Measurements from ENCODE around the gene TMEM220. TPM values are rescaled to one million over a fixed set of nuclear protein-coding genes. Genes with fewer than 3 reads are reported as not detected.
"Not testable (repeated sequence)": the region's sequence is repeated elsewhere in the genome, so short reads cannot be mapped to it uniquely, and the experiment has no call there.

TMEM220 gene
- total and polyA plus RNA-seq, 4 donors = 2.8 to 13.8 (median 7.1) TPM

DNA sequence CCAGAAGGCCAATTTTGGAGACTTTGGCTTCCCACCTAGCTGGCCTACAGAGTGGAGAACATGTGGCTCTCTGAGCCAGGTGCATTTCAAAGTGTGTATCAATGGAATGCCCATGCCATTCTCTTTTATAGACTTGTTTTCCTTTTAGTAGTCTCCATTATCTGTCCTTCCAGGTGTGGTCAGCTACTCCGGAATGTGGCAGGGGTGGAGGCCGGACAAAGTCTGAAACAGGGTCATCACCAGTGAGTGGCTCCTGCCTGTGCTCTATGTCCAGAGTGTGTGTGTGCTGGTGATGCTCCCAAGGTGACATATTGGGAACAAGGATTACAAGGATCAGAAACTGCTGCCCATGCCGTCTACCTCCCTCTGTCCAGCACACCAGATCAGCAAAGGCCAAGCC, 3.8 kb upstream of the TMEM220 start:
- WGBS, 2 donors = 93 to 94% methylated on average over 3 of the region's 3 CpGs

DNA sequence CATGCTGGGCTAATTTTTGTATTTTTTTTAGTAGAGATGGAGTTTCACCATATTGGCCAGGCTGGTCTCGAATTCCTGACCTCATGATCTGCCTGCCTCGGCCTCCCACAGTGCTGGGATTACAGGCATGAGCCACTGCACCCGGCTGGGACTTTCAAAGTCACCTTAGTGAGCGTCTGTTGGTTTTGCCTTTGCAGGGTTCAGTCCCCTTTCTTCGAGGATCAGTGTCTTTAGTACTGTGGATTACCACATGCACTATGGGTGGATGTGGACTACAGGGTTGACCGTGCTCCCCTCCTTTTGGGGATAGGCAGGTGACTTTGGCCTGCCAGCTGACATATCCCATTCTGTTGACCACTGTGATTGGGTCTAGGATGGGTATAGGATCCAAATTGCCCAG, 2.3 kb upstream of the TMEM220 start:
- WGBS, 2 donors = 79 to 85% methylated on average over 6 of the region's 6 CpGs
- H3K27ac ChIP-seq (ENCODE audit: low read depth in 1 of 2, low read length in 1 of 2); H3K27me3 ChIP-seq (ENCODE audit: control insufficient read depth in 3 of 3, insufficient read depth in 3 of 3, low read length in 2 of 3): not testable (repeated sequence)

More for the DNA sequence above, 3.8 kb upstream of the TMEM220 start:
- DNase-seq (no peak), ATAC-seq (ENCODE audit: insufficient read depth, low FRiP score) (no peak)
- Histone ChIP-seq H3K4me1 (ENCODE audit: control insufficient read depth in 5 of 5, insufficient read depth in 5 of 5, low read length in 5 of 5) (peaks cover 0 to 13% (median 2%) of the 10 kb centered on the region in 5 donors), H3K9me3 (ENCODE audit: control insufficient read depth in 4 of 4, insufficient read depth in 3 of 4, low read length in 3 of 4) (no peaks in the 10 kb centered on the region), H3K36me3 (ENCODE audit: control insufficient read depth in 4 of 4, insufficient read depth in 4 of 4, low read length in 4 of 4) (no peaks in the 10 kb centered on the region), H3K27ac (ENCODE audit: low read depth in 1 of 2, low read length in 1 of 2) (no peak overlapping the region), H3K27me3 (ENCODE audit: control insufficient read depth in 3 of 3, insufficient read depth in 3 of 3, low read length in 2 of 3) (no peaks in the 10 kb centered on the region), H3K9ac (ENCODE audit: insufficient read depth in 1 of 2, low read length in 2 of 2) (no peak overlapping the region), H3K4me3 (no peak overlapping the region)
- TF ChIP-seq, protein P1, sequence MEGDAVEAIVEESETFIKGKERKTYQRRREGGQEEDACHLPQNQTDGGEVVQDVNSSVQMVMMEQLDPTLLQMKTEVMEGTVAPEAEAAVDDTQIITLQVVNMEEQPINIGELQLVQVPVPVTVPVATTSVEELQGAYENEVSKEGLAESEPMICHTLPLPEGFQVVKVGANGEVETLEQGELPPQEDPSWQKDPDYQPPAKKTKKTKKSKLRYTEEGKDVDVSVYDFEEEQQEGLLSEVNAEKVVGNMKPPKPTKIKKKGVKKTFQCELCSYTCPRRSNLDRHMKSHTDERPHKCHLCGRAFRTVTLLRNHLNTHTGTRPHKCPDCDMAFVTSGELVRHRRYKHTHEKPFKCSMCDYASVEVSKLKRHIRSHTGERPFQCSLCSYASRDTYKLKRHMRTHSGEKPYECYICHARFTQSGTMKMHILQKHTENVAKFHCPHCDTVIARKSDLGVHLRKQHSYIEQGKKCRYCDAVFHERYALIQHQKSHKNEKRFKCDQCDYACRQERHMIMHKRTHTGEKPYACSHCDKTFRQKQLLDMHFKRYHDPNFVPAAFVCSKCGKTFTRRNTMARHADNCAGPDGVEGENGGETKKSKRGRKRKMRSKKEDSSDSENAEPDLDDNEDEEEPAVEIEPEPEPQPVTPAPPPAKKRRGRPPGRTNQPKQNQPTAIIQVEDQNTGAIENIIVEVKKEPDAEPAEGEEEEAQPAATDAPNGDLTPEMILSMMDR (IDR thresholded peaks at IDR 0.05; ENCODE audit: control extremely low read depth, extremely low read depth) = no peak

DNA sequence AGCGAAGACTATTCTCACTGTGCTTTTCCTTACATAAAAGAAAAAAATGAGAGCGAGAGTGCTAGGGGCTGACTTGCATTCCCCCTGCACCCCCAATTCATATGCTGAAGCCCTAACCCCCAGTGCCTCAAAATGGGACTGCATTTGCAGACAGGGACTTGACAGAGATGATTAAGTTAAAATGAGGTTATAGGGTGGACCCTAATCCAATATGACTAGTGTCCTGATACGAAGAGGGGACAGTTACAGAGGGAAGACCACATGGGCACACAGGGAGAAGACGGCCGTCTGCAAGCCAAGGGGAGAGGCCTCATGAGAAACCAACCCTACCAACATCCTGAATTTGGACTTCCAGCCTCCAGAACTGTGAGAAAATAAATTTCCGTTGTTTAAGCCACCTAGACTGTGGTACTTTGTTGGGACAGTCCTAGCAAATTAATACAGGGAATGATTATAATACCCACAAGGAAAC, 1.6 kb upstream of the TMEM220 start:
- ATAC-seq (ENCODE audit: insufficient read depth, low FRiP score) (no peak), DNase-seq (no peak)
- no peak overlapping the region for H3K4me3 ChIP-seq
- TF ChIP-seq, protein P1 (IDR thresholded peaks at IDR 0.05; ENCODE audit: control extremely low read depth, extremely low read depth) = no peak
- no peaks in the 10 kb centered on the region for H3K27me3 ChIP-seq (ENCODE audit: control insufficient read depth in 3 of 3, insufficient read depth in 3 of 3, low read length in 2 of 3)
- H3K4me1 ChIP-seq (ENCODE audit: control insufficient read depth in 5 of 5, insufficient read depth in 5 of 5, low read length in 5 of 5) = peaks cover 0 to 9% (median 0%) of the 10 kb centered on the region in 5 donors
- H3K27ac ChIP-seq (ENCODE audit: low read depth in 1 of 2, low read length in 1 of 2) = no peak overlapping the region
- peaks cover 0 to 3% (median under 1%) of the 10 kb centered on the region in 4 donors for H3K36me3 ChIP-seq (ENCODE audit: control insufficient read depth in 4 of 4, insufficient read depth in 4 of 4, low read length in 4 of 4)
- 96 to 98% methylated on average over 6 of the region's 6 CpGs for WGBS, 2 donors
- H3K9ac ChIP-seq (ENCODE audit: insufficient read depth in 1 of 2, low read length in 2 of 2) = no peak overlapping the region
- H3K9me3 ChIP-seq (ENCODE audit: control insufficient read depth in 4 of 4, insufficient read depth in 3 of 4, low read length in 3 of 4) = no peaks in the 10 kb centered on the region

More for the DNA sequence above, 2.3 kb upstream of the TMEM220 start:
- H3K4me1 ChIP-seq (ENCODE audit: control insufficient read depth in 5 of 5, insufficient read depth in 5 of 5, low read length in 5 of 5); H3K36me3 ChIP-seq (ENCODE audit: control insufficient read depth in 4 of 4, insufficient read depth in 4 of 4, low read length in 4 of 4); H3K4me3 ChIP-seq; DNase-seq; H3K9ac ChIP-seq (ENCODE audit: insufficient read depth in 1 of 2, low read length in 2 of 2); H3K9me3 ChIP-seq (ENCODE audit: control insufficient read depth in 4 of 4, insufficient read depth in 3 of 4, low read length in 3 of 4); ATAC-seq (ENCODE audit: insufficient read depth, low FRiP score): not testable (repeated sequence)

DNA sequence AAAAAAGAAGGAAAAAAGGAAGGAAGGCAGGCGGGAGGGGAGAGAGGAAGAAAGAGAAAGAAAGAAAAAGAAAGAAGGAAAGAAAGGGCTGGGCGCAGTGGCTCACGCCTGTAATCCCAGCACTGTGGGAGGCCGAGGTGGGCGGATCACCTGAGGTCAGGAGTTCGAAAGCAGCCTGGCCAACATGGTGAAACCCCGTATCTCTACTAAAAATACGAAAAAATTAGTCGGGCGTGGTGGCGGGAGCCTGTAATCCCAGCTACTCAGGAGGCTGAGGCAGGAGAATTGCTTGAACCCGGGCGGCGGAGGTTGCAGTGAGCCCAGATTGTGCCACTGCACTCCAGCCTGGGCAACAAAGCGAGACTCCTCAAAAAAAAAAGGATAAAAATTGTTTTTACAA, 424 bp upstream of the TMEM220 start:
- peak overlapping the region; percentile 95 for H3K27ac ChIP-seq (ENCODE audit: low read depth in 1 of 2, low read length in 1 of 2)

More for the DNA sequence above, 424 bp upstream of the TMEM220 start:
- not testable (repeated sequence) for DNase-seq; H3K4me1 ChIP-seq (ENCODE audit: control insufficient read depth in 5 of 5, insufficient read depth in 5 of 5, low read length in 5 of 5); H3K27me3 ChIP-seq (ENCODE audit: control insufficient read depth in 3 of 3, insufficient read depth in 3 of 3, low read length in 2 of 3); ATAC-seq (ENCODE audit: insufficient read depth, low FRiP score); H3K9me3 ChIP-seq (ENCODE audit: control insufficient read depth in 4 of 4, insufficient read depth in 3 of 4, low read length in 3 of 4); H3K4me3 ChIP-seq
- 13 to 14% methylated on average over 15 of the region's 15 CpGs for WGBS, 2 donors
- Histone ChIP-seq H3K36me3 (ENCODE audit: control insufficient read depth in 4 of 4, insufficient read depth in 4 of 4, low read length in 4 of 4) (peaks cover 0 to 11% (median 2%) of the 10 kb centered on the region in 4 donors), H3K9ac (ENCODE audit: insufficient read depth in 1 of 2, low read length in 2 of 2) (peak overlapping the region; percentile 11 to 70)
